ENCODE measurements around the gene SPATA12.

Gene SPATA12

GRCh38 chr3:57120451-57121174 lies 60.1 kb downstream of the SPATA12 start:
- no peak for DNase-seq
